C4-2B (cell line): ENCODE measurements around the gene RIPOR2.

Experiments used
- ZFX ChIP-seq: fragments of 450-650 bp; IDR thresholded peaks from 2 replicates; pipeline ENCODE4 v1.6.1; 2017
- TF ChIP-seq, protein P1 (sequence below): fragments of 450-650 bp; conservative IDR thresholded peaks from 2 replicates; pipeline ENCODE4 v1.5.1; 2017; ENCODE audit warnings: mild to moderate bottlenecking

DNA sequence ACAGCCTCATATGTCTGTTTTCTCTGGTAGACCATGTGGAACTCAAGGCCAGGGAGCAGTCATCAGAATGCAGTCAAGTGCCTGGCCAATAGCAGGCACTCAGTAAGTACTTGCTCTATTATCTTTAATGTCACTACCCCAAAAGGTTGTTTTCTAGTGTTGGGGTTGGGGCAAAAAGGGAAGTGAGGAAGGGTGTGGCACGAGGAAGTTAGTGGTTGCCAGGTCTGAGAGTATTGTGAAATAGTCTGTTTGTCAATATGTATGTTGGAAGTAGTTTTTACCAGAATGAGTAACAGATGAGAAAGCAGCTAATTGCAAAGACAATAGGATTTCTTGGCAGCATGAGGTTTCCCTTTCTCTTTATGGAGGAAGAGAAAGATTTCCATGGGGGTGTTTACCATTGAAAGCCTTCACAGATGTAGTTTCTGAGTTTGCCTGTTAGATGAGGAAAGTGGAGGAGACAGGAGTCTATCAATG lies 77.5 kb downstream of the RIPOR2 start:
- TF ChIP-seq, protein P1, sequence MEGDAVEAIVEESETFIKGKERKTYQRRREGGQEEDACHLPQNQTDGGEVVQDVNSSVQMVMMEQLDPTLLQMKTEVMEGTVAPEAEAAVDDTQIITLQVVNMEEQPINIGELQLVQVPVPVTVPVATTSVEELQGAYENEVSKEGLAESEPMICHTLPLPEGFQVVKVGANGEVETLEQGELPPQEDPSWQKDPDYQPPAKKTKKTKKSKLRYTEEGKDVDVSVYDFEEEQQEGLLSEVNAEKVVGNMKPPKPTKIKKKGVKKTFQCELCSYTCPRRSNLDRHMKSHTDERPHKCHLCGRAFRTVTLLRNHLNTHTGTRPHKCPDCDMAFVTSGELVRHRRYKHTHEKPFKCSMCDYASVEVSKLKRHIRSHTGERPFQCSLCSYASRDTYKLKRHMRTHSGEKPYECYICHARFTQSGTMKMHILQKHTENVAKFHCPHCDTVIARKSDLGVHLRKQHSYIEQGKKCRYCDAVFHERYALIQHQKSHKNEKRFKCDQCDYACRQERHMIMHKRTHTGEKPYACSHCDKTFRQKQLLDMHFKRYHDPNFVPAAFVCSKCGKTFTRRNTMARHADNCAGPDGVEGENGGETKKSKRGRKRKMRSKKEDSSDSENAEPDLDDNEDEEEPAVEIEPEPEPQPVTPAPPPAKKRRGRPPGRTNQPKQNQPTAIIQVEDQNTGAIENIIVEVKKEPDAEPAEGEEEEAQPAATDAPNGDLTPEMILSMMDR: no peak
- TF ChIP-seq ZFX: no peak
